GM18873 (cell line): ENCODE measurements around the gene MAGEB17.
"Not testable (repeated sequence)": the region's sequence is repeated elsewhere in the genome, so short reads cannot be mapped to it uniquely, and the experiment has no call there.

Source experiments
- ATAC-seq: cut with Tn5 transposase; IDR thresholded peaks from one replicate; pipeline ENCODE4 v1.9.1; 2021; ENCODE audit warnings: mild to moderate bottlenecking, moderate library complexity, moderate number of reproducible peaks; ENCODE audit not compliant: unreplicated experiment, low FRiP score

Gene MAGEB17

GRCh38 chrX:16167181-16167580 is at the start of gene MAGEB17:
Gene MAGEB17, plus strand, starts transcription at chrX:16167481. Its CDS starts 2,902 bp downstream, at chrX:16170383.
- ATAC-seq: no peak

- ATAC-seq: peak; percentile 88
Measured at GRCh38 chrX:16119353-16120220, 47.7 kb upstream of the MAGEB17 start.

- no peak for ATAC-seq
Measured at GRCh38 chrX:16120431-16120830, 46.9 kb upstream of the MAGEB17 start.

- ATAC-seq: peak; percentile 48
Measured at GRCh38 chrX:16123222-16123786, 44.0 kb upstream of the MAGEB17 start, which contains the start of gene GRPR. Gene GRPR, plus strand, starts transcription at chrX:16123565. Its CDS starts 389 bp downstream, at chrX:16123954.

GRCh38 chrX:16124201-16124600 is 43.1 kb upstream of the MAGEB17 start:
- no peak for ATAC-seq

GRCh38 chrX:16125520-16126149 is 41.6 kb upstream of the MAGEB17 start:
- ATAC-seq: no peak

- ATAC-seq: no peak
Measured at GRCh38 chrX:16130707-16131106, 36.6 kb upstream of the MAGEB17 start.

- ATAC-seq: no peak
Measured at GRCh38 chrX:16134936-16135335, 32.3 kb upstream of the MAGEB17 start.

GRCh38 chrX:16136080-16136479 is 31.2 kb upstream of the MAGEB17 start:
- no peak for ATAC-seq

- peak; percentile 81 for ATAC-seq
Measured at GRCh38 chrX:16137416-16138107, 29.7 kb upstream of the MAGEB17 start.

- peak; percentile 23 for ATAC-seq
Measured at GRCh38 chrX:16138108-16138427, 29.2 kb upstream of the MAGEB17 start.

- ATAC-seq: no peak
Measured at GRCh38 chrX:16140448-16140847, 26.8 kb upstream of the MAGEB17 start.

GRCh38 chrX:16140983-16141382 is 26.3 kb upstream of the MAGEB17 start:
- no peak for ATAC-seq

GRCh38 chrX:16141422-16142245 is 25.6 kb upstream of the MAGEB17 start:
- ATAC-seq: no peak

GRCh38 chrX:16142246-16142558 is 25.1 kb upstream of the MAGEB17 start:
- no peak for ATAC-seq

GRCh38 chrX:16143968-16144367 is 23.3 kb upstream of the MAGEB17 start:
- no peak for ATAC-seq

GRCh38 chrX:16144420-16144819 is 22.9 kb upstream of the MAGEB17 start:
- no peak for ATAC-seq

- not testable (repeated sequence) for ATAC-seq
Measured at GRCh38 chrX:16145093-16145492, 22.2 kb upstream of the MAGEB17 start.

GRCh38 chrX:16145656-16146055 is 21.6 kb upstream of the MAGEB17 start:
- no peak for ATAC-seq

- ATAC-seq: no peak
Measured at GRCh38 chrX:16148896-16149295, 18.4 kb upstream of the MAGEB17 start.
